ENCODE measurements around the gene HAO1.
"Not testable (repeated sequence)": the region's sequence is repeated elsewhere in the genome, so short reads cannot be mapped to it uniquely, and the experiment has no call there.

HAO1 gene

GRCh38 chr20:7850775-7851490 is 89.3 kb downstream of the HAO1 start:
- no peak for DNase-seq

- no peak for DNase-seq
Measured at GRCh38 chr20:7849675-7850074, 90.6 kb downstream of the HAO1 start.

GRCh38 chr20:7848351-7848750 is 91.9 kb downstream of the HAO1 start:
- no peak for DNase-seq

- no peak for DNase-seq
Measured at GRCh38 chr20:7843613-7844012, 96.6 kb downstream of the HAO1 start.

- no peak for DNase-seq
Measured at GRCh38 chr20:7841971-7842310, 98.3 kb downstream of the HAO1 start.

GRCh38 chr20:7841291-7841970 is 98.8 kb downstream of the HAO1 start:
- DNase-seq, result no peak

GRCh38 chr20:7836076-7836475 is 104.2 kb downstream of the HAO1 start:
- DNase-seq, result no peak

- DNase-seq, result not testable (repeated sequence)
Measured at GRCh38 chr20:7834441-7834840, 105.8 kb downstream of the HAO1 start.

All from stimulated activated CD4-positive, alpha-beta T cell treated with anti-CD3 and anti-CD28 coated beads, Interleukin-2, amount 100 ng/mL, for 24 hours (primary cell).